ENCODE results near the gene PRKCI.
"Not testable (repeated sequence)": the region's sequence is repeated elsewhere in the genome, so short reads cannot be mapped to it uniquely, and the experiment has no call there.

PRKCI gene

DNA sequence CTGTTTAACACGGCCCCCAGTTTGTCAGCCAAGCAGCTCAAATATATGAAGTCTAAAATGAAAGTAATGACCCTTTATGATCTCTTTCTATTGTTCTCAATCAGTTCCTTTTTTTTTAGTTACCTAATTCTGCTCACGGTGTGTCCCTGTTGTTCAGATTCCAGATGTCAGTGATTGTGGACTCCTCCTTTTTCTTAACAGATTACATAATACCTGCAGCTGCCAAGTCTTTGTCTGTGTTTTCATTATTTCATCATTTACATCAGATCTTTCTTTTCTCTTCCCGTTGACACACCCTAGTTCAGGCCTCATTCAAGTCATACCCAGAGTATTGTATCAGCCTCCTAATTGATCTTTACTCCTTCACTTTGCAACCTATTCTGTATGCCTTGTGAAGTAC is 79.2 kb downstream of the PRKCI start:
- peak; percentile 28 for DNase-seq

DNA sequence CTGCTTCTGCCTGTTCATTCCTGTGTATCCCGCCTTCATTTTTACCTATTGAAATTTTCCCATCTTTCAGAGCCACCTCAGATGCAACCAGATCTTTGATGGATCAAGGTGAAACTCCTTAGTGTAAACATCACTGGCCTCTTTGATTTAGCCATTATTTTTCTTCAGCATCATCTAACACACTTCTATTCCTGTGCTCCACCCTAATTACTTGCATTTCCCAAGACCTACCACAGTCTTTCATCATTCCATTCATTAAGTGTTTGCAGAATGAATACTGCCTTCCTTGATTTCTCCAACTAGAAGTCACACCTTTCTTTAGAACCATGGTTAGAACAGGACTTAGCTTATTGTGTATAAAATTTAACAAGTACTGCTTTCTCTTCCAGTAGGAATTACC is 79.8 kb downstream of the PRKCI start:
- DNase-seq, result no peak

DNA sequence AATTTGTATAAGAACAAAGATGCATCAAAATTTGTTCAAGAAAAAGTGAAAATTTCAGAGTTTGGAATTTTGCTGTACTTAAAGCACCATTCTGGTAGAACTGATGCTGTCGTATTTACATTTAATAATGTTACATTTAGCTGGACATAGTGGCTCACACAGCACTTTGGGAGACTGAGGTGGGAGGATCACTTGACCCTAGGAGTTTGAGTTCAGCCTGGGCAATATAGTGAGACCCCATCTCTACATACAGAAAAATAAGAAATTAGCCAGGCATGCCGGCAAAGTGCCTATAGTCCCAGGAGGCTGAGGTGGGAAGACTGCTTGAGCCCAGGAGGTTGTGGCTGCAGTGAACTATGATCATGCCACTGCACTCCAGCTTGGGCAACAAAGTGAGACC is 83.8 kb downstream of the PRKCI start:
- no peak for DNase-seq

GRCh38 chr3:170307671-170308405 is 85.6 kb downstream of the PRKCI start:
- peak; percentile 34 for DNase-seq

DNA sequence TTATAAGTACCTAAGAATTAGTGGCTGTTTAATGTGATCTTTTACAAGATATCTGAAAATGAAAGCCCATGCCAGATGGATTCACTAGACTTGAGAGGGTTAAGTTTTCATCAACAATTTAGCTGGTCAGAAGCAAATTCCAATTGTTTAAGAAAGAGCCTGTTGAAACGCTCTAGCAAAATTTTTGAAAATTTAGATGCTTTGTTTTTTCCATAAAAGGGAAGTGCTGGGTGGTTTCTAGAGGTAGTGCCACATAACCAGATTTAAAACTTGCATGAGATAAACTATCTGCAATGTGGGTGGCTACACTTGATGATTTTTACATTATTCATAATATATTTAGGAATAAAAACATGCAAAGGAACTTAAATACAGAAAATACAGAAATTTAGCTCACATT is 86.8 kb downstream of the PRKCI start:
- DNase-seq, result peak; percentile 54

- DNase-seq, result no peak
These were observed 95.7 kb downstream of the PRKCI start for GRCh38 chr3:170317954-170318353.

GRCh38 chr3:170320461-170321121 is 98.4 kb downstream of the PRKCI start:
- no peak for DNase-seq

GRCh38 chr3:170321321-170322034 is 99.3 kb downstream of the PRKCI start:
- DNase-seq, result peak; percentile 24

DNA sequence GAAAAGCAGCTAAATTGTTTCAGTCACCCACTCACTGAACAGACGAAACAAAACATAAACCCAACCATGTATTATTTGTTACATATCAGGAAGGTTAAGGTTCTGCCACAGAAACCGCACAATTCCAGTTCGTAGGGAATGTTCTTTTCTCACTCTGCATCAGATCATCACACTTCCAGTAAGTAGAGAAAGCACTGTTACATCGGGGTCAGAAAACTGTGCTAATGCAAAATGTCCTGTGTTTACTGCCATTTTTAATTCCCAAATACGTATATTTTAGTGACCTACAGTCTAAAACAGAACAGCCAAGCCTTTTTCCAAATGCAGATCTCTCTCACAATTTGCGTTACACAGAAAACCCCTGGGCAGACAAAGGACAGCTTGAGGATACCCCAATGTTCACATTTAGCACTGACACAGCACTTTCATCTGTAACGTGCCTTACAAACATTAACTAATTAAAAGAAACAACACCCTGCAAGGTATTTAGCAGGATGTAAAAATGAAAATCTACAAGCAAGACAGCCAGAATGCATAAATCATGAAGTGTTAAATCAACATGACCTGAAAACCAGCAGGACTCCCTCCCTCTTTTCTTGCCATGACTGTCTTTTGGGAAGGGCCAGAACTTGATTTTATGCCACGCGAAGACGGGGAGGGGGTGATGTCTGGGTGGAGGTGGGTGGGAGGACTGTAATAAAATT is 100.5 kb downstream of the PRKCI start:
- DNase-seq, result no peak

- peak; percentile 33 for DNase-seq
These were observed 101.1 kb downstream of the PRKCI start for GRCh38 chr3:170323331-170323730.

DNA sequence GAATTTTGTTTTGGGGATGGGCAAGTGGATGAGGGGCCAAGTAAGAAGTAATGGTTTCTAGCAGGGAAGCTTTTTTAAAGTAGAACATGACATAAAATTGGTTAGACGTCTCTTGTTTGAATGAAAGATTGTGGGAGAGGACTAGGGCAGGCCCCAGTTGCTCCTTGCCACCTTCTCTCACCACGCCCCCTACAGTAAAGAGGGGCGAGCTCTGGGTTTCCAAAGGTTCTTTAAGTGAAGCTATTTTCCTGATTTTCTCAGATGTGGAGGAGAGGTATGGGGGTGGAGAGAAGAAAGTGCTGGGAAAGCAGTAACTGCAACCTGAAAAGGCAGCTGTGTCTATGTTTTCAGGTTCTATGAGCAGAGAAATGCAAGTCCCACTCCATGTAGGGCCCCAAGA is 102.7 kb downstream of the PRKCI start:
- no peak for DNase-seq

- no peak for DNase-seq
These were observed 105.0 kb downstream of the PRKCI start for GRCh38 chr3:170327040-170327808.

- not testable (repeated sequence) for DNase-seq
These were observed 105.8 kb downstream of the PRKCI start for GRCh38 chr3:170327868-170328548.

- DNase-seq, result peak; percentile 50
These were observed 108.1 kb downstream of the PRKCI start for GRCh38 chr3:170330366-170330765.

- no peak for DNase-seq
These were observed 108.9 kb downstream of the PRKCI start for GRCh38 chr3:170331143-170331542.

DNA sequence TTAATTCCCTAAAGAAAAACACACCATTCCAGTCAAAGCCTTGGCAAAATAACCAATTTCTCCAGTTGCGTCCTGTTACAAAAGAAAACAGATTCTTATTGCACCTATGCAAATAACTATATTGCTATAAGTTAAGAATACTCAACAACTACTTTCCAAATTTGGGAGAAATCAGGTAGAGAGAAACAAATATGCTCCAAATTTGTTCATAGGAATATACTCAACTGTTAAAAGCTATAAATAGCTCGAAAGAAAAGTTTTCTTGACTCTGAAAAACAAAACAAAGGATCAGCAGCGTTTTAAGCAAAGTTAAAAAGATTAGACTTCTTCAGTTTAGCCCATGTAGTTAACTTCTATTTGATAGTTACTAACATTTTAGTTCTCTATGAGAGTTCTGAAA is 115.2 kb downstream of the PRKCI start:
- DNase-seq, result no peak

- DNase-seq, result no peak
These were observed 116.6 kb downstream of the PRKCI start for GRCh38 chr3:170338690-170339340.

GRCh38 chr3:170342273-170342672 is 120.0 kb downstream of the PRKCI start:
- not testable (repeated sequence) for DNase-seq

DNA sequence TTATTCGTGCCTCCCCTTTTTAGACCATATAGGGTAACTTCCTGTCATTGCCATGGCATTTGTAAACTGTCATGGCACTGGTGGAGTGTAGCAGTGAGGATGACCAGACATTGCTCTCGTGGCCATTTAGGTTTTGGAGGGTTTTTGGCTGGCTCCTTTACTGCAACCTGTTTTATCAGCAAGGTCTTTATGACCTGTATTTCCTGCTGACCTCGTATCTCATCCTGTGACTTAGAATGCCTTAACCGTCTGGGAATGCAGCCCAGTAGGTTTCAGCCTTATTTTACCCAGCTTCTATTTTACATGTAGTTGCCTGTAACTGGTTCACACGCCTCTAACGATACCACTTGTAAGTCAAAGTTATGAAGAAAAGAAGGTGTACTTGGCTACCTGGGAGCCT is 121.6 kb downstream of the PRKCI start:
- not testable (repeated sequence) for DNase-seq

GRCh38 chr3:170344971-170345370 is 122.7 kb downstream of the PRKCI start:
- peak; percentile 43 for DNase-seq

All from fibroblast of skin of right biceps (primary cell).